ENCODE measurements around the gene FAM193A. TPM values are rescaled to one million over a fixed set of nuclear protein-coding genes. Genes with fewer than 3 reads are reported as not detected.

Gene FAM193A
- total and polyA plus RNA-seq, 2 experiments from 2014 or later = 12.0 to 22.9 TPM

DNA sequence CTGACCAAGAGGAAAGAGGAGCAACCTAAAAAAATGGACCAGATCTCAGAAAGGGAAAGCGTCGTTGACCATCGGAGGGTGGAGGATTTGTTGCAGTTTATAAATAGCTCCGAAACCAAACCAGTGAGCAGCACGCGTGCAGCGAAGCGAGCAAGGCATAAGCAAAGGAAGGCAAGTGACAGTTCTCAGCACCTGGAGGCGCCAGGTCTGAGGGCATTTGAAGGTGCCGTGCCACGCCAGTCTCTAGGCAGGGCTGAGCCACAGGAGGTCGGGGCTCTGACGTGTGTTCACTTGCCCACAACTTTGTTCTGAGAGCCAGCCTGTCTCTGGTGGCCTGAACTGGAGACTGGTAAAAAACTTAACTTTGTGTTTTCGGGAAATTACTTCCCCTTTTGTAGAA lies 160.0 kb downstream of the FAM193A start:
- no peaks in the 10 kb centered on the region for H3K9me2 ChIP-seq (ENCODE audit: insufficient read depth)
- no peaks in the 10 kb centered on the region for H3F3A ChIP-seq (replicated peaks; ENCODE audit: low read depth)
- H3K27me3 ChIP-seq (ENCODE audit: insufficient read depth) = no peaks in the 10 kb centered on the region
- H3K4me1 ChIP-seq (ENCODE audit: insufficient read depth) = no peaks in the 10 kb centered on the region
- no peaks in the 10 kb centered on the region; the same call in 1 of the 2 replicates for H4K20me1 ChIP-seq (replicated peaks; ENCODE audit: insufficient read depth)
- H3K4me3 ChIP-seq = no peak overlapping the region
- Mint-ChIP-seq H3K27ac (no peak overlapping the region), H3K4me3 (no peak overlapping the region), H3K4me1 (no peaks in the 10 kb centered on the region), H3K27me3 (ENCODE audit: insufficient read depth, low read depth, poor library complexity) (peaks cover 5% of the 10 kb centered on the region), H3K9me3 (no peaks in the 10 kb centered on the region), H3K36me3 (ENCODE audit: low read depth) (peaks cover 76% of the 10 kb centered on the region)
- no peak overlapping the region for H3K4me2 ChIP-seq
- H3K36me3 ChIP-seq (ENCODE audit: insufficient read depth) = peaks cover 23% of the 10 kb centered on the region
- H3K27ac ChIP-seq (ENCODE audit: low read depth) = no peak overlapping the region
- ATAC-seq (no peak), DNase-seq (ENCODE audit: low spot score) (no peak)
- TF ChIP-seq EZH2 (IDR thresholded peaks at IDR 0.05; ENCODE audit: low read depth, unreplicated experiment) = no peak
- no peak for TF ChIP-seq REST (IDR thresholded peaks at IDR 0.05; ENCODE audit: unreplicated experiment)
- TF ChIP-seq EZH2phosphoT487 (IDR thresholded peaks at IDR 0.05; ENCODE audit: unreplicated experiment) = no peak
- H2AFZ ChIP-seq = no peak overlapping the region
- no peaks in the 10 kb centered on the region for H3K79me2 ChIP-seq (replicated peaks; ENCODE audit: insufficient read depth)

GRCh38 chr4:2697995-2698414 lies 161.6 kb downstream of the FAM193A start:
- Mint-ChIP-seq H3K9me3 (no peaks in the 10 kb centered on the region), H3K27me3 (ENCODE audit: insufficient read depth, low read depth, poor library complexity) (peaks cover 5% of the 10 kb centered on the region), H3K27ac (no peak overlapping the region), H3K4me1 (no peaks in the 10 kb centered on the region), H3K36me3 (ENCODE audit: low read depth) (peaks cover 83% of the 10 kb centered on the region), H3K4me3 (no peak overlapping the region)
- H3K27ac ChIP-seq (ENCODE audit: low read depth) = no peak overlapping the region
- ATAC-seq = no peak
- no peak overlapping the region for H3K4me3 ChIP-seq
- DNase-seq (ENCODE audit: low spot score) = no peak
- no peaks in the 10 kb centered on the region for H3F3A ChIP-seq (replicated peaks; ENCODE audit: low read depth)
- H3K36me3 ChIP-seq (ENCODE audit: insufficient read depth) = peaks cover 27% of the 10 kb centered on the region
- no peaks in the 10 kb centered on the region for H3K9me2 ChIP-seq (ENCODE audit: insufficient read depth)
- no peaks in the 10 kb centered on the region for H3K27me3 ChIP-seq (ENCODE audit: insufficient read depth)
- H3K4me1 ChIP-seq (ENCODE audit: insufficient read depth) = no peaks in the 10 kb centered on the region
- H4K20me1 ChIP-seq (replicated peaks; ENCODE audit: insufficient read depth) = no peaks in the 10 kb centered on the region; the same call in 1 of the 2 replicates
- no peak overlapping the region for H2AFZ ChIP-seq
- H3K4me2 ChIP-seq = no peak overlapping the region
- H3K79me2 ChIP-seq (replicated peaks; ENCODE audit: insufficient read depth) = no peaks in the 10 kb centered on the region
- TF ChIP-seq ZNF114 (CRISPR knock-in tag; IDR thresholded peaks at IDR 0.05) (no peak), JUNB (IDR thresholded peaks at IDR 0.05; ENCODE audit: unreplicated experiment) (no peak), NANOG (IDR thresholded peaks at IDR 0.05; ENCODE audit: borderline replicate concordance) (no peak), EZH2 (IDR thresholded peaks at IDR 0.05; ENCODE audit: low read depth, unreplicated experiment) (no peak), ETS1 (IDR thresholded peaks at IDR 0.05) (no peak), STAT1 (IDR thresholded peaks at IDR 0.05; ENCODE audit: unreplicated experiment) (no peak), CREB1 (CRISPR knock-in tag; IDR thresholded peaks at IDR 0.05; ENCODE audit: low read depth) (no peak)
- TF ChIP-seq, protein P1, sequence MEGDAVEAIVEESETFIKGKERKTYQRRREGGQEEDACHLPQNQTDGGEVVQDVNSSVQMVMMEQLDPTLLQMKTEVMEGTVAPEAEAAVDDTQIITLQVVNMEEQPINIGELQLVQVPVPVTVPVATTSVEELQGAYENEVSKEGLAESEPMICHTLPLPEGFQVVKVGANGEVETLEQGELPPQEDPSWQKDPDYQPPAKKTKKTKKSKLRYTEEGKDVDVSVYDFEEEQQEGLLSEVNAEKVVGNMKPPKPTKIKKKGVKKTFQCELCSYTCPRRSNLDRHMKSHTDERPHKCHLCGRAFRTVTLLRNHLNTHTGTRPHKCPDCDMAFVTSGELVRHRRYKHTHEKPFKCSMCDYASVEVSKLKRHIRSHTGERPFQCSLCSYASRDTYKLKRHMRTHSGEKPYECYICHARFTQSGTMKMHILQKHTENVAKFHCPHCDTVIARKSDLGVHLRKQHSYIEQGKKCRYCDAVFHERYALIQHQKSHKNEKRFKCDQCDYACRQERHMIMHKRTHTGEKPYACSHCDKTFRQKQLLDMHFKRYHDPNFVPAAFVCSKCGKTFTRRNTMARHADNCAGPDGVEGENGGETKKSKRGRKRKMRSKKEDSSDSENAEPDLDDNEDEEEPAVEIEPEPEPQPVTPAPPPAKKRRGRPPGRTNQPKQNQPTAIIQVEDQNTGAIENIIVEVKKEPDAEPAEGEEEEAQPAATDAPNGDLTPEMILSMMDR (conservative IDR thresholded peaks at IDR 0.05; ENCODE audit: low read depth in 2 of 2) = no peak
